Measurements from ENCODE around the gene ACTN4. TPM values are rescaled to one million over a fixed set of nuclear protein-coding genes. Genes with fewer than 3 reads are reported as not detected.

ACTN4 gene
- total and polyA plus RNA-seq, 2 donors (not counting 3 experiments of a cell fraction or from before 2014, with no cell fraction given), result 313 to 748 TPM

GRCh38 chr19:38696729-38697055 is 49.2 kb downstream of the ACTN4 start:
- no peak overlapping the region for H3K4me2 ChIP-seq (ENCODE audit: insufficient read depth, low read length)
- BruUV-seq (replicated peaks), result no TSS peak
- no peaks in the 10 kb centered on the region for H4K20me1 ChIP-seq (replicated peaks; ENCODE audit: control insufficient read depth, extremely low read depth, insufficient read depth, low read length)
- no peaks in the 10 kb centered on the region for H3K9me3 ChIP-seq (replicated peaks; ENCODE audit: control insufficient read depth, insufficient read depth, low read length)
- H3K27me3 ChIP-seq (ENCODE audit: control insufficient read depth in 2 of 2, insufficient read depth in 2 of 2, low read length in 2 of 2), result no peaks in the 10 kb centered on the region
- peaks cover 14 to 21% of the 10 kb centered on the region in 2 experiments for H3K36me3 ChIP-seq (ENCODE audit: control insufficient read depth in 2 of 2, extremely low read depth in 1 of 2, insufficient read depth in 2 of 2, low read length in 2 of 2)
- CTCF ChIA-PET, result interaction anchor here (0.6 kb wide), 1 partner anchor 28 kb away, joined by 3 read pairs; no protein-coding TSS in a partner anchor
- DNase-seq (ENCODE audit: low read depth, low spot score) (no peak), FAIRE-seq (no peak)
- H3K9ac ChIP-seq (replicated peaks; ENCODE audit: extremely low read depth, insufficient read depth, low read length), result no peak overlapping the region
- no peak overlapping the region for H2AFZ ChIP-seq (ENCODE audit: low read depth, low read length)
- dilution Hi-C loops (cut with MboI; ENCODE audit: extremely low pct_ligation_motif_present, low sequenced_read_pairs) (no loop called here), intact Hi-C loops (cut with micrococcal nuclease) (no loop called here)
- POLR2A ChIA-PET, result no interaction called here
- no peaks in the 10 kb centered on the region for H3K9me1 ChIP-seq (replicated peaks; ENCODE audit: control insufficient read depth, extremely low read depth, insufficient read depth, low read length)
- H3K4me3 ChIP-seq (replicated peaks in 1 of 3; ENCODE audit: insufficient read depth in 1 of 3, low read depth in 1 of 3, low read length in 3 of 3), result no peak overlapping the region
- peaks cover 93% of the 10 kb centered on the region for H3K79me2 ChIP-seq (ENCODE audit: control insufficient read depth, insufficient read depth, low read length)
- TF ChIP-seq, protein P1, sequence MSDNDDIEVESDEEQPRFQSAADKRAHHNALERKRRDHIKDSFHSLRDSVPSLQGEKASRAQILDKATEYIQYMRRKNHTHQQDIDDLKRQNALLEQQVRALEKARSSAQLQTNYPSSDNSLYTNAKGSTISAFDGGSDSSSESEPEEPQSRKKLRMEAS (IDR thresholded peaks at IDR 0.05; ENCODE audit: insufficient read depth, insufficient read length), result no peak
- TF ChIP-seq MYC (IDR thresholded peaks at IDR 0.05; ENCODE audit: low read depth, low read length) (no peak), CTCF (IDR thresholded peaks at IDR 0.05; ENCODE audit: extremely low read depth in 1 of 2, insufficient read depth in 1 of 2, low read depth in 1 of 2, low read length in 2 of 2) (no peak), POLR2AphosphoS5 (IDR thresholded peaks at IDR 0.05; ENCODE audit: insufficient read depth, low read depth, low read length) (no peak), JUN (IDR thresholded peaks at IDR 0.05; ENCODE audit: borderline replicate concordance, insufficient read depth, insufficient read length, low read depth) (no peak), FOS (IDR thresholded peaks at IDR 0.05; ENCODE audit: borderline replicate concordance, insufficient read depth, low read length) (no peak), POLR2A (IDR thresholded peaks at IDR 0.05; ENCODE audit: low read depth, low read length) (no peak)
- peaks cover 34% of the 10 kb centered on the region for H3K4me1 ChIP-seq (ENCODE audit: control insufficient read depth, extremely low read depth, insufficient read depth, low read length)
- H3K27ac ChIP-seq (ENCODE audit: insufficient read depth, low read depth, low read length), result no peak overlapping the region
